Embryonic facial prominence (tissue), 1 donor: Measurements from ENCODE around the gene CLDN1.

Experiments
- DNase-seq: peaks from one replicate; pipeline ENCODE4 v3.0.0-alpha.2; 2016; ENCODE audit errors: extremely low spot score

Gene CLDN1, protein sequence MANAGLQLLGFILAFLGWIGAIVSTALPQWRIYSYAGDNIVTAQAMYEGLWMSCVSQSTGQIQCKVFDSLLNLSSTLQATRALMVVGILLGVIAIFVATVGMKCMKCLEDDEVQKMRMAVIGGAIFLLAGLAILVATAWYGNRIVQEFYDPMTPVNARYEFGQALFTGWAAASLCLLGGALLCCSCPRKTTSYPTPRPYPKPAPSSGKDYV

DNA sequence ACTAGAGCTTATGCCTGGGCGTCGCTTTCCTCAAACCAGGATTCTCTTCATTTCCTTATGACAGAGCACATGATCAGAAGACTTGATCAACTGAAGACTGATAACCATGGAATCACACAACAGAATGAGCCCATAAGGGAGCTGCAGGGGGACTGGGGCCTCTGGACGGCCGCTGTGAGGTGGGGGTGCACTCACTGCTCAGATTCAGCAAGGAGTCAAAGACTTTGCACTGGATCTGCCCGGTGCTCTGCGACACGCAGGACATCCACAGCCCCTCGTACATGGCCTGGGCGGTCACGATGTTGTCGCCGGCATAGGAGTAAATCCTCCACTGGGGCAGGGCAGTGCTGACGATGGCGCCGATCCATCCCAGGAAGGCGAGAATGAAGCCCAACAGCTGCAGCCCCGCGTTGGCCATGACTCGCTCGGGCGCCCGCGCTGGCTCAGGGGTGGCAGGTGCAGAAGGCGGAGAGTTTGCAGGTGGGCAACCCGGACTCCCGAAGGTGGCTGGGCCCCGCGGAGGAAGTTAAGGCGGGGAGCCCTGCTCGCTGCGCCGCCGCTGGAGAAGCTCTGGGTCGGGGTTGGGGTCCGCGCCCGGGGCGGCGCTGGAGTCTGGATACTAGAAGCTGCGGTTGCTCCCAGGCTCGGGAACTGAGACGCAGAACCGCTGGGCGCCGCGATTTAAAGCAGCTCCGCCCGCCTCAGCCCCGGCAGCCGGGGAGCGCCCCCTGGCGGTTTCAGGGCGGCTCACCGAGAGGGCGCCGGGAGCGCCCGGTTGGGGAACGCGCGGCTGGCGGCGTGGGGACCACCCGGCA, at the start of gene CLDN1:
Gene CLDN1 (minus strand): TSS at position 658 of the 815 bp plus-strand sequence. CDS start 240 bp downstream, at position 418.
- peak; percentile 17 for DNase-seq

- DNase-seq: no peak
Measured at GRCh38 chr3:190371152-190371551, 48.9 kb upstream of the CLDN1 start.

GRCh38 chr3:190370369-190370768, 48.1 kb upstream of the CLDN1 start:
- no peak for DNase-seq

DNA sequence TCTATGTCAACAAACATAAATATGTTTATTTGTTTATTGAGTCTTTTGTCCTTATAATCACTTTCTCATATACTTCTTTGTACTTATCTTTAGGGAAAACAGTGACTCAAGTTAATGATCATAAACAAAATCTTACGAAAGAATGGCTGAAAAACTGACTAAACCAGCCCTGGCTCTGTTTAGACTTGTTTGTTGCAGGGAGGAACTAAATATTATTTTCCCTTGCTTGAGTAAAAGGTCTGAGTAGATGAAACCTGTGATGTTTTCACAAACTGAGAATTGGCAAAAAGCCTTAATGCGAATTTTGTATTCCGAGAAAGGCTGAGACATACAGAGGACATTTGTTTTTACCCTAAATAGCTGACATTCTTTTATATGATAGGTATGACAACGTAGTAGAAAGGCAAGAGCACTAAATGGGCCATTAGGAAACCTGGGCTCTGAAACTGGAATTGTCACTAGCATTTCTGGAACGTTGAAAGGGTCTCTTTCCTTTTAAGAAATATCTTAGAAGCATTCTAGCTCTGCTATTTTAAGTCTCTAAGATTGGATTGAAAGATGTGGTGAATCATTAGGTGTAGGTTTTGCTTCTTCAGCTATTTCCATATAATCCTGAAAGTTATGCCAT, 47.5 kb upstream of the CLDN1 start:
- no peak for DNase-seq

DNA sequence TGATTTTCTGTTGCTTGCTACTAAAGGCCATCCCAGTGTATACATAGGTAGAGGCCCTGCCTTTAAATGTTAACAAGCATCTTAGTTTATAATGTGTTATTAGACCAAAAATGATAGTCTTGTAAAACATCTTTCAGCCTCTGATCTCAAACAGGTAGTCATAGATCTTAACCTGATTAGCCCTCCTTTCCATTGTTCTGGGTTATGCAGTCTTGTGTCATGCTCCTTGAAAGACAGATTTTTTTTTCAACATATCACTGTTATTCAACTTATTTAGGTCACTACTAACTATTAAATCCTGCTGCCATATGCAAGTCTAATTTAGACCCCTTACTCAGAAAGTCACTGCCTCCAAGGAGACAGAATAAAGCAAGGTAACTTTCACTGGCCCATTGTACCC, 46.6 kb upstream of the CLDN1 start:
- DNase-seq: no peak

- DNase-seq: no peak
Measured at GRCh38 chr3:190366133-190366532, 43.9 kb upstream of the CLDN1 start.

DNA sequence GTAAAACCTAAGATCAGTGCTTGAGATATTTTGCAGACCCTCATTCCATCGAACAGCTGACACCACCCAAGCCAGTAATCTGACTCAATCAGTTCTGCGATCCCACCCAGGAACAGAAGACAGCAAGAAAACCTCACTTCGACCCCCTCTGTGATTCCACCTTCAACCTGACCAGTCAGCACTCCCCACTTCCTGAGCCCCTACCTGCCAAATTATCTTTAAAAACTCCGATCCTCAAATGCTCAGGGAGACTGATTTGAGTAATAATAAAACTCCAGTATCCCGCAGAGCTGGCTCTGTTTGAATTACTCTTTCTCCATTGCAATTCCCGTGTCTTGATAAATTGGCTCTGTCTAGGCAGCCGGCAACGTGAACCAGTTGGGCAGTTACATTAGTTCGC, 40.0 kb upstream of the CLDN1 start:
- DNase-seq: no peak

DNA sequence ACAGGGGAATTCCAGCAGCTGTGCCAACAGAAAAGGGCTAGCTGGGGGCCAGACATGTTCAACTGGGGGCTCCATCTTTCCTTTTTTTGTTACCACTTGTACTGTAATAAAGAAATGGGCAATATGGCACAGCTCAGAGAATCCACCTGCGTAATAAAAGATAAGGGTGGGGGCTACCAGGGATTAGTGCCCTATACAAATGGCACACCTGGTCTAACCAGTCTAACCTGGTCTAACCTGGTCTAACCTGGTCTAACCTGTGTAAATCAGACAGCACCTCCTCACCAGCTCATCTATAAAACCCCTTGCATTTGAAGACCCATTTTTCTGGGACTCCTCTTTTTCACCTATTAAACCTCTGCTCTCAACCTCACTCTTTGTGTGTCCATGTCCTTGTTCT, 39.5 kb upstream of the CLDN1 start:
- no peak for DNase-seq

GRCh38 chr3:190360228-190360627, 38.0 kb upstream of the CLDN1 start:
- no peak for DNase-seq

DNA sequence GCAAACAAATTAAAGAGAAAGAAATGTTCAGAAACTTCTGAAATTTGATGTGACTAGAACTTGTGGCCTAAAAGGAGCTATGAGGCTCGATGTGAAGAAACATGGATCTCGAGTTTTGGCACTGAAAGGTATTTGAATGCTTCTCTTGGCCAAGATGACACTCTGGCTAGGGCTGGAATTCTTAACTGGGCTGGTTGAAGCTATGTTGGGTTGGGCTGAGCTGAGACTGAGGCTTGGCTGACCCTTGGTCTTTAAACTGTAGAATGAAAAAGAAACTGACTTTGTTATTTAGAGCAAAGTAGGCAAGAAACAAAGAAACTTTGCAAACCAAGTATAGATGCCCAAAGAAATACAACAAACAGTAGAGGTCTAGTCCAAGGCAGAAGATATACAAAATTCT, 37.6 kb upstream of the CLDN1 start:
- no peak for DNase-seq

GRCh38 chr3:190357468-190357867, 35.2 kb upstream of the CLDN1 start:
- DNase-seq: no peak

DNA sequence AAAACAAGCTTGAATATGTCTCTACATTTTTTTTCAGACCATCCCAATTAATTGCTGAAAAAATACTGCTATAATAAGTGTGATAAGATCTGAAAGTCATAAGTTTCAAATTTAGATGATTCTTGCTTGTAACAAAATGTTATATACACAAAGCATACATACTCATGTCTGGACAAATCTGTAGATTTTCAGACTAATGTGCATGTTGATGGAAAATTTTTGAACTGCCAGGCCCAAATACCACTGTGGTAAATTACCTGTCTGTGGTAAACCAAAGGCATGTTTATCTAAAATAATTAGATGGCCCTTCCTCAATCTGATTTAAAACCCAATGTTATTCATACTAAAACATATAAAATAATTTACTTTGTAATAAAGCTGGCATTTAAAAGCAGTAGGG, 34.0 kb upstream of the CLDN1 start:
- no peak for DNase-seq

DNA sequence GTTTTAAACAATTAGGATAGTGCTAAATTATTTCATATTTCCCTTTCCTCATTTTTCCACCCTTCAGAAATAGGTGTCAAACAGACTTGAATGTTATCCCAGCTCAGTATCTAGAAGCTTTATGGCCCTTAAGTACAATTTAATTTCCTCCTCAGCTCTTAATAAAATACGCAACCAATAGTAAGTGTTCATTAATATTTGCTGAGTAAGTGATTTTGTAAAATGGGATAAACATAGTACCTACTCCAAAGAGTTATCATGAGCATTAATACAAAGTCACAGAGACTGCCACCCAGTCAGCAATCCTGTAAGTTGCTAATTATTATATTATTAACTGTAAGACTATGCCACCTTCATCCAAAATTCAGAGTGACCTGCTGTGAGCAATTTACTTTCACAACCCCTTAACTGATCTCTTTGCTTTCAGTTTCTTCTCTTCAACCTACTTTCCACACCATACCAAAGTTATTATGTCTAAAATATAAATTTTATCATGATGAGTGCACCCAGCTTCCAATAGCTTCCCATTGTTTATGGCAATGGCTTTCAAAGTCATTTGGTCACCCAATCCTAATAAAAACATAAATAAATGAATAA, 30.7 kb upstream of the CLDN1 start:
- DNase-seq: no peak

- no peak for DNase-seq
Measured at GRCh38 chr3:190346541-190346940, 24.3 kb upstream of the CLDN1 start.

DNA sequence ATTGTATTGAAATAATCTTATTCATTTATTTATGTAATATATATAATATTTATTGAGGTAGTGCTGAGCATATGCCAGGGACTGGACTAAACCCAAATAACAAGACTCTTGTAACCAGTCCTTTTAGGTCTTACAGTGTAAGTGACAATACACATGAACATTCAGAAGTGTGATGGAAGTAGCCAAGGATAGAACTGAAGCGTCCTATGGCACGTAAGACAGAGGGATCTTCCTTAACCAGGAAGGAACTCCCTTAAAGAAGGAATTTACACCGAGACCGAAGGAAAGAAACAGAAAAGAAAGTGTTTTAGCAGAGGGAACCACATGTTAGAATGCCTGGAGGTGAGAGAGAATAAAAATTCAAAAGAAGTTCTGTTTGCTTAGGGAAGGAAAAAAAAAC, 23.6 kb upstream of the CLDN1 start:
- DNase-seq: no peak

DNA sequence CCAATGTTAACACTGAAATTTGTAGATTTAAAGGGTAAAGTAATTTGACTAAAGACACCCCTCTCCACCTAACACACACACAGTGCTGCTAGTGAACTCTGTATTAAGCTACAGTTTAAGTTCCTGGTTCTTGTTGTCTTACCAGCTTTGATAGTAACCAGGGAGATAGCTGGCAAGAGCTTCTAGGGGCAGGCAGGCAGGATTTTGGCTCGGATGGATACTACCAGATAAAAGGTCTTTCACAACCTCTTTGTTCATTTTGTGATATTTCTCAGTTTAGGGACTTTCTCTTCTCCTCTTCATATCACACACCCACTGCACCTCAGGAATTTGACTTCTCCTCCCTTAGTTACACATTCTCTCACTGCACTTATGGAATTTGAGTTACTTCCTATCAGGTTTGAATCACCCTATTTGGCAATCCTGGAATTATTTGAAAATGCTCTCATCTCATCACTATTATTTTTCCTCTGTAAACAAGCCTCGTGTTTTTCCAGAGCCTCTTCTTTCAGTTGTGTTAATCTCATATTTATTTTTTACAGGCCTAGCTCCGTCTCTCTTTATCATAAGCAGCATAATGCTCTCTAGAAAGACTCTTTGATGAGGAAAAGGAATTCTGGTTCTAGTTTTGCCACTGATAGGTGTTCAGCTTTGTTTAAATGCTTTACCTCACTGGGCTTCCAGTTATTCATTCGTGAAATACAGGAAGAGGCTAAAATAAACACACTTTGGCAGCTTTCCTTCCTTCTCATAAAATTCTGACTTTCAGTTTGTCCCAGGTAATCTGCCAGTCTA, 23.0 kb upstream of the CLDN1 start:
- no peak for DNase-seq

DNA sequence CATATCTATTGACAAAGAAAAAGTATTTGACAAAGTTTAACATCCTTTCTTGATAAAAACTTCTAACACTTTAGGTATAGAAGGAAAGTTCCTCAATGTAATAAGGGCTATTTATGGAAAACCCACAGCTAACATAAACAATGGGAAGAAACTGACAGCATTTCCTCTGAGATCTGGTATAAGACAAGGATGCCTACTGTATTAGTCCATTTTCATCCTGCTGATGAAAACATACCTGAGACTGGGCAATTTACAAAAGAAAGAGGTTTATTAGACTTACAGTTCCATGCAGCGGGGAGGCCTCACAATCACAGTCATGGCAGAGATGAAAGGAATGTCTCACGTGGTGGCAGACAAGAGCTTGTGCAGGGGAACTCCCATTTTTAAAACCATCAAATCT, 17.8 kb upstream of the CLDN1 start:
- no peak for DNase-seq

DNA sequence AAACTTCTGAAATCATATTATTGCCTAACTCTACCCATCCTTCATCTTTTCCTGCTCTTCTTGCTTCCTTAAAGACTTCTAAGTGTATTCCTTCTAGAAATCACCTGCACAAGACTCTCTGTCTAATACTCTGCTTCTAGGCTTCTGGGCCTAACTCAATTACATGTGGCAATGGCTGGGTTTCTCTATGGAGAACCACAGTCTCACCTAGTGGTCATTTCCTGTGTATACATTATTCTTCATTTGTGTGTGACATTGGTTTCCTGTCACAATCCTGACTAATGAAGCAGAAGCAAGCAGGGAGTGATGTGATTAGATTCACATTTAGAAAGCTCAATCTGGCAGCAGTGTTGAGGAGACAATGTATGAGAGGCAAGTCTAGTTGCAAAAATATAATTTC, 16.9 kb upstream of the CLDN1 start:
- no peak for DNase-seq

DNA sequence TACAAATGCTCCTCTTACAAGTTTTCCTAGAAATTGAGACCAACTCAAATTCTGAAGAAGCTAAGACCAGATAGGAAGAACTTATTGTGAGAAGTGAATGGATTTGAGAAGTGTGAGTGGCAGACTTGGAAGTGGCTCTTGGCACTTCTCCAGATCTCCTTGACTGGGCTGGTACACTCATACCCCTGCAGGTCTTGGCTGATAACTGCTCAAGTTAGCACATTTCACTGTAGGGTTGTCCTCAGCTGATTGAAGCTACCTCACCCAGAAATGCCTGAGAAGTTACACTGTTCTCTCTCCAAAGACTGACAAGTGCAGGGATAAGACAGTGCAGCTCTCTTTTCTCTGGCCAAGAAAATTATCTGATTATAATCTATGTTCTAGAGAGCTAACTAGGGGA, 16.5 kb upstream of the CLDN1 start:
- DNase-seq: no peak

- no peak for DNase-seq
Measured at GRCh38 chr3:190337301-190337700, 15.1 kb upstream of the CLDN1 start.

DNA sequence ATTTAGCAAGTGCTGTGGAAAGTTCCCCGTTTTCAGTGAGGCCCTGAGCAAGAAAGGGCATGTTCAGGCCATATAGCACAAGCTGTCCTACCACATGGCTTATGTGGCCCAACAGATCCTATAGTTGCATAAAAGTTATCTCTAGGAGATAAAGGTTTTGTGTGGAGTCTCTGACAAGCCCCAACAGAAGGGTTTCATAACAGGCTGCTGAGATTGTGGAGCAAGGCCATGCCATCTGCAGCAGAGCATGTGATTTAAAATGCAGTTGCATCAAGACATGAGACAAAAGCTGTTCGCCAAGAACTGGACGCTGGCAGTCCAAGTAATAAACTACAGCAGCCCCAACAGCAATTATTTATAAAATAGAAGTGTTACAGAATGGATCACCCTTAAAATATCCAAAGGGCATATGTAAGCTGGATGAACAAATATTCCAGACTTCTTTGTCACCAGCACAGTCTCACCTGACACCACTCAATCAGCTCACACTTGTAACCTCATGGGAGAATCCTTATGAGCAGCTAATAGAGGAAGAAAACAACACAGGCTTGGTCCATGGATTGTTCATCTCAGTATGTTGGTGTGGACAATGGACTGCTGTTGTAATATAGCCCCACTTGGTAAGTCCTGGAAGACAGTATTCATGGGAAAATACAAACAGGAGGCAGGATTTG, 14.4 kb upstream of the CLDN1 start:
- no peak for DNase-seq
